Measurements from ENCODE around the gene MARCO. TPM values are rescaled to one million over a fixed set of nuclear protein-coding genes. Genes with fewer than 3 reads are reported as not detected.
"Not testable (repeated sequence)": the region's sequence is repeated elsewhere in the genome, so short reads cannot be mapped to it uniquely, and the experiment has no call there.

The MARCO gene
- total RNA-seq, 1 donor from 2014 or later, result not detected

- DNase-seq (ENCODE audit: low spot score), result no peak
Observed at GRCh38 chr2:119029297-119029696, 87.3 kb downstream of the MARCO start.

- DNase-seq (ENCODE audit: low spot score), result not testable (repeated sequence)
Observed at GRCh38 chr2:119037922-119038321, 95.9 kb downstream of the MARCO start.

- DNase-seq (ENCODE audit: low spot score), result no peak
Observed at GRCh38 chr2:119040730-119041129, 98.7 kb downstream of the MARCO start.

Other genes starting within 250 kb of the MARCO start
- gene EN1, start 94.5 kb upstream of the MARCO start, total RNA-seq (ENCODE audit: insufficient read depth, low replicate concordance), result 1.2 TPM
- gene C1QL2, start 216.6 kb downstream of the MARCO start, total RNA-seq (ENCODE audit: insufficient read depth, low replicate concordance), result 0.48 TPM